ENCODE results near the gene PCBP2. TPM values are rescaled to one million over a fixed set of nuclear protein-coding genes. Genes with fewer than 3 reads are reported as not detected.
"Not testable (repeated sequence)": the region's sequence is repeated elsewhere in the genome, so short reads cannot be mapped to it uniquely, and the experiment has no call there.

Gene PCBP2
- total RNA-seq, 1 donor from 2014 or later, result 488 TPM

DNA sequence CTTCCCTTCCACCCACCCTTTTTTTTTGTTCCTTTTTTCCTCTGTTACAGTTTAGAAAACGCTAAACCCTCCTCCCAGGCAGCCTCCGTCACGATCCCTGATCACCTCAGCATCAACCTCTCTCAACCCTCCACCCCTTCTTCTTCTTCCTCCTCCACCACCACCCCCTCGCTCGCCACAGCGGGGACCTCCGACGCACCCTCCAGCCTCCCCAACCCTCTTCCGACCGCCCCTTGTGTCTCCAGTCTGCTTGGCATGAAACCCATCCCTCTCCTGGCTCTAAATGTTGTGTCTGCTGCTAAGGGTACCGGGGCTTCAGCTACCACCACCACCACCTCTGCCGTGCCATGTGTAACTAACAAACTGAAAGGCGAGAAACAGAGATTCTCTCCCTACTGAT is 22.9 kb downstream of the PCBP2 start:
- Histone ChIP-seq H3K36me3 (peaks cover 0 to 92% of the 10 kb centered on the region in 2 donors), H3K27me3 (no peaks in the 10 kb centered on the region), H3K4me1 (peaks cover 21% of the 10 kb centered on the region), H3K27ac (no peak overlapping the region), H3K4me3 (no peak overlapping the region), H3K9me3 (no peaks in the 10 kb centered on the region)
- TF ChIP-seq POLR2A (IDR thresholded peaks at IDR 0.05) (no peak), POLR2AphosphoS5 (IDR thresholded peaks at IDR 0.05; ENCODE audit: insufficient read depth in 1 of 2, low read depth in 1 of 2) (no peak)
- TF ChIP-seq, protein P1, sequence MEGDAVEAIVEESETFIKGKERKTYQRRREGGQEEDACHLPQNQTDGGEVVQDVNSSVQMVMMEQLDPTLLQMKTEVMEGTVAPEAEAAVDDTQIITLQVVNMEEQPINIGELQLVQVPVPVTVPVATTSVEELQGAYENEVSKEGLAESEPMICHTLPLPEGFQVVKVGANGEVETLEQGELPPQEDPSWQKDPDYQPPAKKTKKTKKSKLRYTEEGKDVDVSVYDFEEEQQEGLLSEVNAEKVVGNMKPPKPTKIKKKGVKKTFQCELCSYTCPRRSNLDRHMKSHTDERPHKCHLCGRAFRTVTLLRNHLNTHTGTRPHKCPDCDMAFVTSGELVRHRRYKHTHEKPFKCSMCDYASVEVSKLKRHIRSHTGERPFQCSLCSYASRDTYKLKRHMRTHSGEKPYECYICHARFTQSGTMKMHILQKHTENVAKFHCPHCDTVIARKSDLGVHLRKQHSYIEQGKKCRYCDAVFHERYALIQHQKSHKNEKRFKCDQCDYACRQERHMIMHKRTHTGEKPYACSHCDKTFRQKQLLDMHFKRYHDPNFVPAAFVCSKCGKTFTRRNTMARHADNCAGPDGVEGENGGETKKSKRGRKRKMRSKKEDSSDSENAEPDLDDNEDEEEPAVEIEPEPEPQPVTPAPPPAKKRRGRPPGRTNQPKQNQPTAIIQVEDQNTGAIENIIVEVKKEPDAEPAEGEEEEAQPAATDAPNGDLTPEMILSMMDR (IDR thresholded peaks at IDR 0.05), result no peak
- intact Hi-C loops (cut with DNase I), result no loop called here
- DNase-seq (ENCODE audit: extremely low spot score in 2 of 2), result no peak

DNA sequence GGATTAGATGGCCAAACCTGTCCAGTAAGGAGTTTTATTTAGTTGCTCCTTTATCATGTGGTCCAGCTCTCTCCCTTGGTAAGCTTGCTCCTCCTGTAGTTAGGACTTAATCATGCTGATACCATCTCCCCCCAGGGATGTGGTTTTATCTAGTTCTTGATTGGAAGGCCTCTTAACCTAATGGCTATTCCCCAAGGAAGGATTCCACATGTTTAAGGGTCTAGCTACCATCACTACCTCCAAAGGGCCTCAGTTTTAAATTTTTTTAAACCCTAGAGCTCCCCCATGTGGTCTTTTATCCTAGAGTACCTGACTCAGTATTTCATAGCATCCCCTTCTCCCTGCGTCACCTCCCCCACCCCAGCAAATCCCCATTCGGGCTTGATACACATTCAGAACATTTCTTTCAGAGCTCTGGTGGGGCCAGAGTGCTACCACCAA is 24.9 kb downstream of the PCBP2 start:
- Histone ChIP-seq H3K9me3 (no peaks in the 10 kb centered on the region), H3K36me3 (peaks cover 0 to 92% of the 10 kb centered on the region in 2 donors), H3K27ac (no peak overlapping the region), H3K27me3 (no peaks in the 10 kb centered on the region), H3K4me1 (peaks cover 40% of the 10 kb centered on the region), H3K4me3 (no peak overlapping the region)
- no peak for DNase-seq (ENCODE audit: extremely low spot score in 2 of 2)
- TF ChIP-seq POLR2A (IDR thresholded peaks at IDR 0.05) (no peak), POLR2AphosphoS5 (IDR thresholded peaks at IDR 0.05; ENCODE audit: insufficient read depth in 1 of 2, low read depth in 1 of 2) (no peak)
- TF ChIP-seq, protein P1 (IDR thresholded peaks at IDR 0.05), result no peak
- intact Hi-C loops (cut with DNase I), result no loop called here

DNA sequence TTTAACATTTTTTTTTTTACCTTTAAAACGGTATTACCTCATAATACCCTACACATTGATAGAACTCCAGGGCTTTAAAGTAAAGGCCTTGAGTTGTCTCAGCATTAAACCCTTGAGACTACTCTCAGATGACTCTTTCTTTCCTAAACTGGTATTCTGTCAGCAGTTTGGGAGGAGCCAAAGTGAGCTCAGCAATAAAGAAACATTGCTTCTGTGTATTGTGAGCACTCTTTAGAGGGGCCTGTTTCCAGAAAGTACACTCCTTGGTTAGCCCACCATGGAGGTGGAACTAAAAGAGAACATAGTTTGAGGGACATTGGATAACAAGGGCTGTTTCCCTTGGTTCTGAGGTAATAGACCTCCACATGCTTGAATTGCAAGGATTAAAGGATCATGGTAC is 27.0 kb downstream of the PCBP2 start:
- H3K9me3 ChIP-seq, result no peaks in the 10 kb centered on the region
- TF ChIP-seq POLR2A (IDR thresholded peaks at IDR 0.05) (no peak), POLR2AphosphoS5 (IDR thresholded peaks at IDR 0.05; ENCODE audit: insufficient read depth in 1 of 2, low read depth in 1 of 2) (no peak)
- TF ChIP-seq, protein P1 (IDR thresholded peaks at IDR 0.05), result no peak

DNA sequence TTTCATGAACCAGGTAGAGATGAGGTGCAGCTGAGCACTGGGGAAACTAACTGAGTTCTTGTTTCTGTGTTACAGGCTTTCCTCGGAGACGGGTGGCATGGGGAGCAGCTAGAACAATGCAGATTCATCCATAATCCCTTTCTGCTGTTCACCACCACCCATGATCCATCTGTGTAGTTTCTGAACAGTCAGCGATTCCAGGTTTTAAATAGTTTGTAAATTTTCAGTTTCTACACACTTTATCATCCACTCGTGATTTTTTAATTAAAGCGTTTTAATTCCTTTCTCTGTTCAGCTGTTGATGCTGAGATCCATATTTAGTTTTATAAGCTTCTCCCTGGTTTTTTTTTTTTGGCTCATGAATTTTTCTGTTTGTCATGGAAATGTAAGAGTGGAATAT is 27.4 kb downstream of the PCBP2 start:
- Histone ChIP-seq H3K36me3 (peaks cover 0 to 91% of the 10 kb centered on the region in 2 donors), H3K4me3 (no peak overlapping the region), H3K27ac (no peak overlapping the region), H3K9me3 (no peaks in the 10 kb centered on the region), H3K4me1 (peaks cover 58% of the 10 kb centered on the region), H3K27me3 (no peaks in the 10 kb centered on the region)
- TF ChIP-seq, protein P1 (IDR thresholded peaks at IDR 0.05), result no peak
- TF ChIP-seq POLR2AphosphoS5 (IDR thresholded peaks at IDR 0.05; ENCODE audit: insufficient read depth in 1 of 2, low read depth in 1 of 2), result no peak
- intact Hi-C loops (cut with DNase I), result no loop called here
- DNase-seq (ENCODE audit: extremely low spot score in 2 of 2), result no peak

More for the DNA sequence above, 27.0 kb downstream of the PCBP2 start:
- Histone ChIP-seq H3K27ac (no peak overlapping the region), H3K4me1 (peaks cover 58% of the 10 kb centered on the region), H3K36me3 (peaks cover 0 to 96% of the 10 kb centered on the region in 2 donors), H3K4me3 (no peak overlapping the region), H3K27me3 (no peaks in the 10 kb centered on the region)
- intact Hi-C loops (cut with DNase I), result no loop called here
- no peak for DNase-seq (ENCODE audit: extremely low spot score in 2 of 2)

DNA sequence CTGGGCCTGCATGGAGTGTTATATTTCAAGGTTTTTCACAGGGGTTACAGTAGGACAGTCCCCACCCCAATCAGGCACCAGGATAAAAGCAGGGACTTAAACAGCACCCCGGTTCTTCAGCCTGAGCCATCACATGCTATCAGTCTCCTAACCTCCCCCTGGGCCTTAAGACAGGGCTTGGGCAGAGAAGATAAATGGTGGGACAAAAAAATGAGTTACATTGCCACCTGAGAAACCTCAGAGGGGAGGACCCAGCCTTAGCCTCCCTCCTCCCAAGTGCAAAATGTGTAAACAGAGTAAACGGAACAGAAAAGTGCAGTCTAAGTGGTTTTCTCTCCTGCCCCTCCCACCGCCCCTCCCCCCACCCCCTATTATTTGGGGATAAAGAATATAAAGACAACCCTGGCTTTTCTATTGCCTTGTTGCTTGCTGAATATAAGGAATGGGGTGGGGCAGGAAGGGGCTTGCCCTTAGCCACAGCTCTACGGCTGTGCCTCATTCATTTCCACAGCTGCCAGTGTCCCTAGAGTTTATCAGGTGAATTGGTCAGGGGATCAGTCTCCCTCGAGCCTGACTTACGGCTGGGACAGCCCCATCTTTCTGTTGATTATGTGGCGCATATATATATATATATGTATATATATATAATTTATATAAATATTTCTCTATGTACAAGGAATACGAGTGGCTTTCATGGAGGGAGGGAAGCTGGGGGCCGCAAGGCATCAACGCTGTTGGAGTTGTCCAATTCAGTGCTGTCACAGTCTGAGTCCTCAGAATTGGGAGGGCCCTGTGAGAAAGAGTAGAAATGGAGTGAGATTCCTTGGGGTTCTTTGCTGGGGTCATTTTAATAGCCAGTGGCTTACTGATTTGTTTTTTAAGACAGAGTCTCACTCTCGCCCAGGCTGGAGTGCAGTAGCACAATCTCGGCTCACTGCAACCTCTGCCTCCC is 28.9 kb downstream of the PCBP2 start:
- no peak overlapping the region for H3K27ac ChIP-seq
- no peak overlapping the region for H3K4me3 ChIP-seq
- peaks cover 49% of the 10 kb centered on the region for H3K4me1 ChIP-seq
- H3K9me3 ChIP-seq, result no peaks in the 10 kb centered on the region
- TF ChIP-seq, protein P1 (IDR thresholded peaks at IDR 0.05), result no peak
- no peak for TF ChIP-seq POLR2AphosphoS5 (IDR thresholded peaks at IDR 0.05; ENCODE audit: insufficient read depth in 1 of 2, low read depth in 1 of 2)
- no peak for TF ChIP-seq POLR2A (IDR thresholded peaks at IDR 0.05)
- peaks cover 0 to 91% of the 10 kb centered on the region in 2 donors for H3K36me3 ChIP-seq
- DNase-seq (ENCODE audit: extremely low spot score in 2 of 2), result no peak
- no peaks in the 10 kb centered on the region for H3K27me3 ChIP-seq
- intact Hi-C loops (cut with DNase I), result no loop called here

DNA sequence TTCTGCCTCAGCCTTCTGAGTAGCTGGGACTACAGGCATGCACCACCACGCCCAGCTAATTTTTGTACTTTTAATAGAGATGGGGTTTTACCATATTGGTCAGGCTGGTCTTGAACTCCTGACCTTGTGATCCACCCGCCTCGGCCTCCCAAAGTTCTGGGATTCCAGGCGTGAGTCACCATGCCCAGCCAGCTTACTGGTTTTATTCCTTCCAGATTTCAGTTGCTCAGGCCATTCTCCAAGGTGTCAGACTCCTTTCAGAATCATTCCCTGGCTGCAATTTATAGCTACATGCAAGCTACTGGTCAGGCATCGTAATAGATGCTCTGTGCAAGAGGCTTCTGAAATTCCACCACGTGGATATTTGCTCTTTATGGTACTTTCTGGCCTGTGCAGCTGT is 29.6 kb downstream of the PCBP2 start:
- H3K9me3 ChIP-seq; H3K4me3 ChIP-seq; H3K27ac ChIP-seq; intact Hi-C loops (cut with DNase I); DNase-seq (ENCODE audit: extremely low spot score in 2 of 2); H3K27me3 ChIP-seq: not testable (repeated sequence)
- H3K4me1 ChIP-seq, result peaks cover 44% of the 10 kb centered on the region
- peaks cover 0 to 87% of the 10 kb centered on the region in 2 donors for H3K36me3 ChIP-seq
